ENCODE measurements around the gene RNF213.
"Not testable (repeated sequence)": the region's sequence is repeated elsewhere in the genome, so short reads cannot be mapped to it uniquely, and the experiment has no call there.

Gene RNF213

GRCh38 chr17:80224683-80225082 lies 36.0 kb upstream of the RNF213 start:
- no peak for DNase-seq (ENCODE audit: low spot score)

GRCh38 chr17:80225230-80225629 lies 35.4 kb upstream of the RNF213 start:
- DNase-seq (ENCODE audit: low spot score) = no peak

GRCh38 chr17:80227156-80227555 lies 33.5 kb upstream of the RNF213 start:
- DNase-seq (ENCODE audit: low spot score) = no peak

GRCh38 chr17:80227666-80228065 lies 33.0 kb upstream of the RNF213 start:
- DNase-seq (ENCODE audit: low spot score) = no peak

GRCh38 chr17:80228477-80228876 lies 32.2 kb upstream of the RNF213 start:
- DNase-seq (ENCODE audit: low spot score) = no peak

- no peak for DNase-seq (ENCODE audit: low spot score)
Observed at GRCh38 chr17:80229011-80229410, 31.6 kb upstream of the RNF213 start.

- DNase-seq (ENCODE audit: low spot score) = no peak
Observed at GRCh38 chr17:80232438-80232837, 28.2 kb upstream of the RNF213 start.

- no peak for DNase-seq (ENCODE audit: low spot score)
Observed at GRCh38 chr17:80233202-80233601, 27.4 kb upstream of the RNF213 start.

- no peak for DNase-seq (ENCODE audit: low spot score)
Observed at GRCh38 chr17:80236911-80237310, 23.7 kb upstream of the RNF213 start.

GRCh38 chr17:80237386-80237785 lies 23.3 kb upstream of the RNF213 start:
- DNase-seq (ENCODE audit: low spot score) = no peak

- DNase-seq (ENCODE audit: low spot score) = no peak
Observed at GRCh38 chr17:80242505-80242904, 18.1 kb upstream of the RNF213 start.

GRCh38 chr17:80243526-80244433 lies 16.9 kb upstream of the RNF213 start:
- DNase-seq (ENCODE audit: low spot score) = no peak

GRCh38 chr17:80244448-80244847 lies 16.2 kb upstream of the RNF213 start:
- not testable (repeated sequence) for DNase-seq (ENCODE audit: low spot score)

- DNase-seq (ENCODE audit: low spot score) = no peak
Observed at GRCh38 chr17:80244871-80245509, 15.7 kb upstream of the RNF213 start.

- DNase-seq (ENCODE audit: low spot score) = no peak
Observed at GRCh38 chr17:80245566-80246265, 14.9 kb upstream of the RNF213 start.

GRCh38 chr17:80246266-80246681 lies 14.4 kb upstream of the RNF213 start:
- DNase-seq (ENCODE audit: low spot score) = no peak

- no peak for DNase-seq (ENCODE audit: low spot score)
Observed at GRCh38 chr17:80246726-80247125, 13.9 kb upstream of the RNF213 start.

GRCh38 chr17:80247561-80247960 lies 13.1 kb upstream of the RNF213 start:
- DNase-seq (ENCODE audit: low spot score) = no peak

GRCh38 chr17:80248001-80248893 lies 12.4 kb upstream of the RNF213 start:
- no peak for DNase-seq (ENCODE audit: low spot score)

- no peak for DNase-seq (ENCODE audit: low spot score)
Observed at GRCh38 chr17:80248894-80249710, 11.6 kb upstream of the RNF213 start.

- DNase-seq (ENCODE audit: low spot score) = no peak
Observed at GRCh38 chr17:80251966-80252365, 8.7 kb upstream of the RNF213 start.

Measured in ecto neural progenitor cell (in vitro differentiated cells).